Measurements from ENCODE around the gene SLC37A3. TPM values are rescaled to one million over a fixed set of nuclear protein-coding genes. Genes with fewer than 3 reads are reported as not detected.
A peak's percentile ranks its signal among the peaks of the same experiment; 100 is the strongest.
"Not testable (repeated sequence)": the region's sequence is repeated elsewhere in the genome, so short reads cannot be mapped to it uniquely, and the experiment has no call there.

Gene SLC37A3
- polyA plus RNA-seq, 3 donors from 2014 or later: 2.7 to 9.5 (median 9.2) TPM

DNA sequence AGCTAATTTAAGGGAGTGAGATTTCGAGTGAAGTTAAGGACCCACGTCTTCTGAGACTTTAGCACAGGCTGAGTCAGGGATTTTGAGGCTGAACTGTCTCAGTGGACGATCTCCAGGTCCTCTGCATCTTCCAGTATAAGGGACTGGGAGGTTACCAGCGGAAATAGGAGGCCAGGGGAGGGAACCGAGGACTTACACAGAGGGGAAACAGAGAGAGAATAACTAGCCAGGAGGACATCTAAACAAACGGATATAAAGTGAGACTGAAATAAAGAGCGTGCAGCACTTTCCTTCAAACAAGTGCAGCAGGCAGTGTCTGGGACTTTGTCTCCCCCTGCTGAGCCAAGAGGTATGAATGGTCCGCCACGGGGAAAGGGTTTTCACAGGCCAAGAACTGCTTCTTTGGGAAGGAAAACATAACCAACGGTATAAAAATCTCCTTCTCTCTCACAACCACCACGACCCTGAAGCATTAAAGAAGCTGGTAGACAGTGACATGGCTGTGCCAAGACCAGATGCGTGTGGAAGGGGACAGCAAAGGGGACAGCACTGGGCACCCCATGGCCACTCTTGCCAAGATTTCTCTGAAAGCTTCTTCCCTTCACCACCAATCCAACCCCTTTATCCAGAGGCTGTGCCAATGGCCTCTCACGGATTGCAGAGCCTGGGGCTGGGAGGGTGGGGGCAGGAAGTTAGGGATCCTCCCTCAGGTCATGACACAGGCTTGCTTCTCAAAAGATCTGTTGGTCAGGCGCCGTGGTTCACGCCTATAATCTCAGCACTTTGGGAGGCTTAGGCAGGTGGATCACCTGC is 72.0 kb downstream of the SLC37A3 start:
- H3K4me3 Mint-ChIP-seq: no peak overlapping the region
- peaks cover 0 to 2% (median 0%) of the 10 kb centered on the region in 3 donors for H3K27me3 Mint-ChIP-seq (ENCODE audit: low read depth in 3 of 3)
- peak; percentile 23 to 42 (median 31) for DNase-seq
- H3K4me1 Mint-ChIP-seq: no peaks in the 10 kb centered on the region
- H3K27ac Mint-ChIP-seq: peak overlapping the region in 1 of 6 donors; percentile 11
- peaks cover 0 to 1% (median 0%) of the 10 kb centered on the region in 6 donors for H3K9me3 Mint-ChIP-seq
- H3K36me3 Mint-ChIP-seq: peaks cover 0 to 3% (median 3%) of the 10 kb centered on the region in 3 donors

- H3K27me3 Mint-ChIP-seq (ENCODE audit: low read depth in 3 of 3): peaks cover 0 to 2% (median 0%) of the 10 kb centered on the region in 3 donors
- H3K27ac Mint-ChIP-seq: no peak overlapping the region
- no peak for DNase-seq
- no peak overlapping the region for H3K4me3 Mint-ChIP-seq
- peaks cover 0 to 1% (median 0%) of the 10 kb centered on the region in 6 donors for H3K9me3 Mint-ChIP-seq
- no peaks in the 10 kb centered on the region for H3K36me3 Mint-ChIP-seq
- H3K4me1 Mint-ChIP-seq: no peaks in the 10 kb centered on the region
Measured at GRCh38 chr7:140325600-140325999, 72.7 kb downstream of the SLC37A3 start.

- H3K4me1 Mint-ChIP-seq: no peaks in the 10 kb centered on the region
- no peaks in the 10 kb centered on the region for H3K9me3 Mint-ChIP-seq
- no peak overlapping the region for H3K4me3 Mint-ChIP-seq
Measured at GRCh38 chr7:140324714-140325113, 73.6 kb downstream of the SLC37A3 start.

DNA sequence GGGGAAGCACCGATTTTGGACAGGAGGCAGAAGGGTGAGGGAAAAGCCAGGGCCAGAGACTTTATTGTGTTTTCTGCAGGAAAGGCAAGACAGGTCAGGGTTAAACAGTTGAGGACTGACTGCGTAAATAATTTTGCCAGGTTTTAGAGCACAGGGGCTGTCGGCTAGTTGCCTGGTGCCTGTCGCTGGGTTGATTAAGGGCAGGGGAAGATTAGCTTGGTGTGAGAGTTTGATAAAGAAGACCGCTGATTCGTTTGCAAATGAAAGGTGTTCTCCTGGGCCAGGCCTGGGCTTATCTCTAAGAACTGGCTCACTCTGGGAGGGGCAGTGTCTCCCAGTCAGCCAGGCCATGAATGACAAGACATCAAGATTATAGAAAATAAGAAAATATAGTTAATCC is 75.6 kb downstream of the SLC37A3 start:
- peaks cover 0 to 2% (median 0%) of the 10 kb centered on the region in 3 donors for H3K27me3 Mint-ChIP-seq (ENCODE audit: low read depth in 3 of 3)
- H3K36me3 Mint-ChIP-seq: no peaks in the 10 kb centered on the region
- H3K27ac Mint-ChIP-seq: no peak overlapping the region
- H3K4me1 Mint-ChIP-seq: no peaks in the 10 kb centered on the region
- no peaks in the 10 kb centered on the region for H3K9me3 Mint-ChIP-seq
- DNase-seq: no peak
- no peak overlapping the region for H3K4me3 Mint-ChIP-seq

More at GRCh38 chr7:140324714-140325113, 73.6 kb downstream of the SLC37A3 start:
- Mint-ChIP-seq H3K36me3 (no peaks in the 10 kb centered on the region), H3K27me3 (ENCODE audit: low read depth in 3 of 3) (peaks cover 0 to 2% (median 0%) of the 10 kb centered on the region in 3 donors), H3K27ac (no peak overlapping the region)
- DNase-seq: no peak

DNA sequence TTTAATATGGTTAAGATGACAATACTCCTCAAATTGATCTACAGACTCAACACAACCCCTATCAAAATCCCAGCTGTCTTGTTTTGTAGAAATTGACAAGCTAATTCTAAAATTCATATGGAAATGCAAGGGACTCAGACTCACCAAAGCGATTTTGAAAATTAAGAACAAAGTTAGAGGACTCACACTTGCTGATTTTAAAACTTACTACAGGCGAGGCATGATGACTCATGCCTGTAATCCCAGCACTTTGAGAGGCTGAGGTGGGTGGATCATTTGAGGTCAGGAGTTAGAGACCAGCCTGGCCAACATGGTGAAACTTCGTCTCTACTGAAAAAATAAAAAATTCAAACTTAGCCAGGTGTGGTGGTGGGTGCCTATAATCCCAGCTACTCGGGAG is 78.3 kb downstream of the SLC37A3 start:
- DNase-seq; H3K4me3 Mint-ChIP-seq; H3K9me3 Mint-ChIP-seq; H3K36me3 Mint-ChIP-seq; H3K27me3 Mint-ChIP-seq (ENCODE audit: low read depth in 3 of 3); H3K4me1 Mint-ChIP-seq; H3K27ac Mint-ChIP-seq: not testable (repeated sequence)

DNA sequence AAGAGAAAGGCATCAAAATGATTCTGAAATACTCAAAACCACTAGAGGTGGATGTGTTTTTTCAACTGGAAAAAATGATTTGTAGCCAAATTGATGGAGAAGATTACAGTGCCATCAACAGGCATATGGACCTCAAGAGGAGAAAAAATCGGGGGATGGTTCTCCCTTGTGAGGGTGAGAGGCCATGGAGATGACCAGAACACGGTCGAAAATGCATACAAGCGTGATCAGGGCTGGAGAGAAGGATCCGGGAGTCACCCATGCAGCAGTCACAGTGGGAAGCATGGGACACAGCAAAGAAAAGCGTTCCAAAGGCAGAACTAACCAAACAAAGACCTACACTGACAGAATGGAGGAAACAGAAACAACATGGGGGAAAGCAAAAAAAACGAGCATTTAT is 80.3 kb downstream of the SLC37A3 start:
- H3K4me1 Mint-ChIP-seq: no peaks in the 10 kb centered on the region

GRCh38 chr7:140317597-140317996 is 80.7 kb downstream of the SLC37A3 start:
- peaks cover 0 to 4% (median 1%) of the 10 kb centered on the region in 3 donors for H3K27me3 Mint-ChIP-seq (ENCODE audit: low read depth in 3 of 3)
- H3K4me3 Mint-ChIP-seq: no peak overlapping the region
- DNase-seq: no peak
- peak overlapping the region in 1 of 6 donors; percentile 56 for H3K27ac Mint-ChIP-seq
- H3K36me3 Mint-ChIP-seq: peaks cover 0 to 8% (median 0%) of the 10 kb centered on the region in 3 donors
- no peaks in the 10 kb centered on the region for H3K4me1 Mint-ChIP-seq
- no peaks in the 10 kb centered on the region for H3K9me3 Mint-ChIP-seq

More for the DNA sequence above, 80.3 kb downstream of the SLC37A3 start:
- no peak overlapping the region for H3K27ac Mint-ChIP-seq
- no peak overlapping the region for H3K4me3 Mint-ChIP-seq
- peaks cover 0 to 4% (median 0%) of the 10 kb centered on the region in 3 donors for H3K36me3 Mint-ChIP-seq
- DNase-seq: no peak
- peaks cover 0 to 4% (median 1%) of the 10 kb centered on the region in 3 donors for H3K27me3 Mint-ChIP-seq (ENCODE audit: low read depth in 3 of 3)
- no peaks in the 10 kb centered on the region for H3K9me3 Mint-ChIP-seq

DNA sequence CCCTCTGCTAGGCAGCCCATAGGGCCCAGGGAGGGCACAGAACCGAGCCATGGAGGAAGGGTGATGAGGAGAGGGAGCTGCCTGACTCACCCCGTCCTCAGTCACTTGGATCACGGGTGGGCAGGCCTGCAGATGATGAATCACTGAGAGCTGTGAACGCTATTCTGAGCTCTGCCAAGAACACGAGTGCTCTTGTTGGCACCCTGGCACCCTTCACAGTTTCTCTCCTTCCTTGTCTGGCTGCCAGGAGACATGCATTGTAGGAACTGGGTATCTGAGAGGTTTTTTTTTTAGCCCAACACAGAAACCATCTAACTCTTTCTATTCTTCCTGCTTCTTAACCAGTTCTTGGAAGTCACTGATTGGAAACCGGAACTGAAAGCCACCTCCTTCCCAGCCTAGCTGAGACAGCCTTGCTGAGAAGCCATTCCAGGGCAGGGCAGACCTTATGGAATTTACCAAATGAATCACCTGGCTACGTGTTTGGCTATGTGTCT is 82.1 kb downstream of the SLC37A3 start:
- H3K27me3 Mint-ChIP-seq (ENCODE audit: low read depth in 3 of 3): peaks cover 0 to 4% (median 1%) of the 10 kb centered on the region in 3 donors
- DNase-seq: no peak
- H3K4me3 Mint-ChIP-seq: no peak overlapping the region
- peaks cover 0 to 15% (median 0%) of the 10 kb centered on the region in 3 donors for H3K36me3 Mint-ChIP-seq
- no peak overlapping the region for H3K27ac Mint-ChIP-seq
- no peaks in the 10 kb centered on the region for H3K4me1 Mint-ChIP-seq
- peaks cover 0 to 5% (median 0%) of the 10 kb centered on the region in 6 donors for H3K9me3 Mint-ChIP-seq

GRCh38 chr7:140315498-140316164 is 82.7 kb downstream of the SLC37A3 start:
- DNase-seq: no peak
- peaks cover 3 to 4% of the 10 kb centered on the region in 2 donors for H3K4me1 Mint-ChIP-seq
- no peak overlapping the region for H3K4me3 Mint-ChIP-seq
- H3K27me3 Mint-ChIP-seq (ENCODE audit: low read depth in 3 of 3): peaks cover 0 to 4% (median 1%) of the 10 kb centered on the region in 3 donors
- H3K27ac Mint-ChIP-seq: peak overlapping the region in 1 of 6 donors; percentile 31
- H3K9me3 Mint-ChIP-seq: peaks cover 0 to 5% (median 0%) of the 10 kb centered on the region in 6 donors
- peaks cover 0 to 15% (median 0%) of the 10 kb centered on the region in 3 donors for H3K36me3 Mint-ChIP-seq

- H3K27me3 Mint-ChIP-seq (ENCODE audit: low read depth in 3 of 3): peaks cover 0 to 6% (median 1%) of the 10 kb centered on the region in 3 donors
- peaks cover 0 to 5% (median 0%) of the 10 kb centered on the region in 6 donors for H3K9me3 Mint-ChIP-seq
- no peak overlapping the region for H3K4me3 Mint-ChIP-seq
- H3K4me1 Mint-ChIP-seq: peaks cover 7 to 8% of the 10 kb centered on the region in 2 donors
- no peak for DNase-seq
- H3K36me3 Mint-ChIP-seq: peaks cover 0 to 15% (median 0%) of the 10 kb centered on the region in 3 donors
- no peak overlapping the region for H3K27ac Mint-ChIP-seq
Measured at GRCh38 chr7:140314573-140315480, 83.5 kb downstream of the SLC37A3 start.

DNA sequence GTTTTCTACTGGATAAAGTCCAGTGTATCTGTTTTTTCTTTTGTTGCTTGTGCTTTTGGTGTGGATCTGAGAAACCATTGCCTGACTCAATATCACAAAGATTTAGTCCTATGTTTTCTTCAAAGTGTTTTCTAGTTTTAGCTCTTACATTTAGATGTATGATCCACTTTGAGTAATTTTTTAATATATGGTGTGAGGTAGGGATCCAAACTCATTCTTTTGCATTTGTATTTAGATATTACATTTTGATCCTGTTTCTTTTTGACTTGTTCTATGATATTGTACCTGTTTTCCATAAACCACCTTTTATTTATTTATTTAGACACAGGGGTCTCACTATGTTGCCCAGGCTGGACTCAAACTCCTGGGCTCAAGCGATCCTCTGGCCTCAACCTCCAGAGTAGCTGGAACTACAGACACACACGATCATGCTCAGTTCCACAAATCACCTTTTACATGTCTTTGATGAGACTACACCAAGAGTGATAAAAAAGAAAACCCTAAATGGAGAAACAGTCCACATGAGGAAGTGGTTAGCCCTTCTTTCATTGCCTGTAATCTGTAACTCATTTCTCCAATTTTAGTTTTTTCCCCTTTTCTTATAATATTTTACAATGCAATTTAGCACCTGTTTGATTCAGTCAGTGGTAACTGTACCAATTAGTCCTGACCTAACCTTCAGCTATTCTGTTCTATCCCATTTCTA is 86.0 kb downstream of the SLC37A3 start:
- Mint-ChIP-seq H3K4me3 (no peak overlapping the region), H3K4me1 (peaks cover 7 to 8% of the 10 kb centered on the region in 2 donors), H3K9me3 (peaks cover 0 to 5% (median 0%) of the 10 kb centered on the region in 6 donors), H3K36me3 (peaks cover under 1 to 15% (median 4%) of the 10 kb centered on the region in 3 donors), H3K27ac (no peak overlapping the region), H3K27me3 (ENCODE audit: low read depth in 3 of 3) (peaks cover 0 to 6% (median 0%) of the 10 kb centered on the region in 3 donors)
- no peak for DNase-seq

GRCh38 chr7:140311128-140311527 is 87.2 kb downstream of the SLC37A3 start:
- not testable (repeated sequence) for H3K27me3 Mint-ChIP-seq (ENCODE audit: low read depth in 3 of 3); DNase-seq; H3K4me3 Mint-ChIP-seq; H3K4me1 Mint-ChIP-seq; H3K27ac Mint-ChIP-seq; H3K9me3 Mint-ChIP-seq
- H3K36me3 Mint-ChIP-seq: peaks cover 3 to 12% (median 4%) of the 10 kb centered on the region in 3 donors

All from immature natural killer cell (primary cell).